OCI-LY1 (cell line): ENCODE data around the gene TSPAN5.

Experiments used
- EZH2 ChIP-seq: fragments of 200-600 bp; sonication (generic), shearing (Covaris generic); IDR thresholded peaks from 2 replicates; pipeline ENCODE4 v1.8.0; 2017; ENCODE audit warnings: borderline replicate concordance, mixed run types, mild to moderate bottlenecking, antibody characterized with exemption, low read length, moderate library complexity, mixed read lengths
- TF ChIP-seq, protein P1 (sequence below): fragments of 200-600 bp; sonication (generic), shearing (Covaris generic); IDR thresholded peaks from 2 replicates; pipeline ENCODE4 v1.5.1; 2017; ENCODE audit warnings: mild to moderate bottlenecking, antibody characterized with exemption, low read length, moderate library complexity, mixed read lengths

GRCh38 chr4:98542011-98542410 is 116.4 kb downstream of the TSPAN5 start:
- TF ChIP-seq, protein P1, sequence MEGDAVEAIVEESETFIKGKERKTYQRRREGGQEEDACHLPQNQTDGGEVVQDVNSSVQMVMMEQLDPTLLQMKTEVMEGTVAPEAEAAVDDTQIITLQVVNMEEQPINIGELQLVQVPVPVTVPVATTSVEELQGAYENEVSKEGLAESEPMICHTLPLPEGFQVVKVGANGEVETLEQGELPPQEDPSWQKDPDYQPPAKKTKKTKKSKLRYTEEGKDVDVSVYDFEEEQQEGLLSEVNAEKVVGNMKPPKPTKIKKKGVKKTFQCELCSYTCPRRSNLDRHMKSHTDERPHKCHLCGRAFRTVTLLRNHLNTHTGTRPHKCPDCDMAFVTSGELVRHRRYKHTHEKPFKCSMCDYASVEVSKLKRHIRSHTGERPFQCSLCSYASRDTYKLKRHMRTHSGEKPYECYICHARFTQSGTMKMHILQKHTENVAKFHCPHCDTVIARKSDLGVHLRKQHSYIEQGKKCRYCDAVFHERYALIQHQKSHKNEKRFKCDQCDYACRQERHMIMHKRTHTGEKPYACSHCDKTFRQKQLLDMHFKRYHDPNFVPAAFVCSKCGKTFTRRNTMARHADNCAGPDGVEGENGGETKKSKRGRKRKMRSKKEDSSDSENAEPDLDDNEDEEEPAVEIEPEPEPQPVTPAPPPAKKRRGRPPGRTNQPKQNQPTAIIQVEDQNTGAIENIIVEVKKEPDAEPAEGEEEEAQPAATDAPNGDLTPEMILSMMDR: no peak
- no peak for TF ChIP-seq EZH2
